CD4-positive, alpha-beta T cell (primary cell): ENCODE measurements around the gene TMEM45B. TPM values are rescaled to one million over a fixed set of nuclear protein-coding genes. Genes with fewer than 3 reads are reported as not detected.
"Not testable (repeated sequence)": the region's sequence is repeated elsewhere in the genome, so short reads cannot be mapped to it uniquely, and the experiment has no call there.

Experiments used
- ATAC-seq: fragments of 200-7000 bp; cut with Tn5 transposase; one replicate; pipeline ENCODE4 v1.10.0; 2022; ENCODE audit warnings: mild to moderate bottlenecking; ENCODE audit not compliant: poor library complexity
- CTCF ChIA-PET: fragments of 350-600 bp; sonication (Branson Sonifier 250); formaldehyde crosslinking; loops from one replicate; lab custom pipeline; 2021; ENCODE audit warnings: antibody characterized with exemption, inconsistent platforms; lab: Charles Lee
- POLR2A ChIA-PET: fragments of 350-600 bp; sonication (Branson Sonifier 250); formaldehyde crosslinking; loops from one replicate; lab custom pipeline; 2021; ENCODE audit warnings: antibody characterized with exemption, inconsistent platforms; lab: Charles Lee
- DNase-seq, 14 experiments: peaks; one replicate each; pipeline ENCODE4 v3.0.0-alpha.2; 2013 to 2020; ENCODE audit warnings: mixed read lengths in 2 of 14
- H3K27ac ChIP-seq, 2 donors: one replicate each; pipeline versions ENCODE4 v1.5.1 to v1.7.0; 2013; ENCODE audit warnings: low read length in 2 of 2, low read depth in 1 of 2, mild to moderate bottlenecking in 1 of 2
- H3K27me3 ChIP-seq, 2 experiments: 1 replicate in 1 of 2; 2 replicates in 1 of 2; pipeline versions ENCODE4 v1.6.1 to v1.7.0; 2013; ENCODE audit warnings: low read length in 2 of 2, control low read depth in 1 of 2, mild to moderate bottlenecking in 1 of 2, moderate library complexity in 1 of 2; ENCODE audit not compliant: insufficient read depth in 2 of 2, control insufficient read depth in 1 of 2
- H3K36me3 ChIP-seq: one replicate; pipeline ENCODE4 v1.6.1; 2013; ENCODE audit warnings: low read length, control low read depth; ENCODE audit not compliant: insufficient read depth
- H3K4me1 ChIP-seq: one replicate; pipeline ENCODE4 v1.6.1; 2013; ENCODE audit warnings: low read length, control low read depth; ENCODE audit not compliant: insufficient read depth
- H3K4me3 ChIP-seq: one replicate; pipeline ENCODE4 v1.5.1; 2013; ENCODE audit warnings: mild to moderate bottlenecking, low read length, moderate library complexity
- H3K9me3 ChIP-seq, 2 experiments: 1 replicate in 1 of 2; 2 replicates in 1 of 2; pipeline versions ENCODE4 v1.6.1 to v1.7.0; 2013; ENCODE audit warnings: low read length in 2 of 2, mild to moderate bottlenecking in 2 of 2, control low read depth in 1 of 2, moderate library complexity in 1 of 2; ENCODE audit not compliant: control insufficient read depth in 1 of 2, insufficient read depth in 1 of 2
- H3K27ac Mint-ChIP-seq: one replicate; pipeline ENCODE4 v1.8.0; 2020; ENCODE audit warnings: mixed read lengths
- H3K27me3 Mint-ChIP-seq: one replicate; pipeline ENCODE4 v1.8.0; 2021; ENCODE audit warnings: mixed read lengths
- H3K36me3 Mint-ChIP-seq: one replicate; pipeline ENCODE4 v1.8.0; 2021; ENCODE audit warnings: low read depth, mixed read lengths
- H3K4me1 Mint-ChIP-seq: one replicate; pipeline ENCODE4 v1.8.0; 2021; ENCODE audit warnings: low read depth, mixed read lengths
- H3K4me3 Mint-ChIP-seq: one replicate; pipeline ENCODE4 v1.8.0; 2020; ENCODE audit warnings: mild to moderate bottlenecking, mixed read lengths
- H3K9me3 Mint-ChIP-seq: one replicate; pipeline ENCODE4 v1.8.0; 2020; ENCODE audit warnings: mixed read lengths
- intact Hi-C, 2 experiments: fragments of 100-400 bp; cut with DNase I in 1 of 2; cut with micrococcal nuclease in 1 of 2; formaldehyde crosslinking; loops; one replicate each; pipeline versions ENCODE4 v1.15.1 to v1.9.0; 2023 to 2025; cut with DNase I, micrococcal nuclease
- total RNA-seq, 174 experiments: library from RNA in 2 of 174; stranded (reverse) in 2 of 174; gene quantifications; one replicate each; pipeline ENCODE4 v1.2.3 and lab custom pipeline; 2021 to 2026
- TF ChIP-seq, protein P1 (sequence below): fragments of 200-600 bp; IDR thresholded peaks from one replicate; pipeline ENCODE4 v1.8.0; 2022; ENCODE audit warnings: antibody characterized with exemption, mild to moderate bottlenecking

TMEM45B gene
- total RNA-seq, 2 experiments from 2014 or later, result 1.7 to 1.9 TPM

DNA sequence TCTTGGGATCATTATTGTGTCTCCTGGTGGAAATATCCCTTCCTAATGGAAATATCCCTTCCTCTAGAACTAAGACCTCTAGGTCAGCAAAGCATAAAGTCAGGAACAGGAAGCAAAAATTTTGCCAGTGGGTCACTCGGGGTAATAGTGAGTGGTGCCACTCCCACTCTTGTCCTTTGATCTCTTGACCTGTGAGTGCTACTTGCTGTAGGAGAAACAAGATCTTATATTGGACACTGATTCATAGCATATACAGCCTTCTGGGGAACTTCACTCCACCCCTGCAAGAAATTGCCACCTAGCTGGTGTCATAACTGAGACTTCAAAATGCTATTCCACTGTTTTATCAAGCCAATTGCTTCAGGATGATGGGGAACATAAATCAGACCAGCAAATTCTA, 44.7 kb upstream of the TMEM45B start:
- H3K36me3 Mint-ChIP-seq, result peaks cover 4% of the 10 kb centered on the region
- Histone ChIP-seq H3K4me3 (no peak overlapping the region), H3K9me3 (peaks cover 0 to 7% of the 10 kb centered on the region in 2 experiments), H3K27ac (no peak overlapping the region), H3K36me3 (no peaks in the 10 kb centered on the region), H3K27me3 (no peaks in the 10 kb centered on the region), H3K4me1 (no peaks in the 10 kb centered on the region)
- DNase-seq, result no peak
- peaks cover 6% of the 10 kb centered on the region for H3K4me1 Mint-ChIP-seq
- intact Hi-C loops, result no loop called here
- peaks cover 4% of the 10 kb centered on the region for H3K27me3 Mint-ChIP-seq
- ChIA-PET POLR2A (no interaction called here), CTCF (no interaction called here)
- no peak overlapping the region for H3K4me3 Mint-ChIP-seq
- no peak overlapping the region for H3K27ac Mint-ChIP-seq
- TF ChIP-seq, protein P1, sequence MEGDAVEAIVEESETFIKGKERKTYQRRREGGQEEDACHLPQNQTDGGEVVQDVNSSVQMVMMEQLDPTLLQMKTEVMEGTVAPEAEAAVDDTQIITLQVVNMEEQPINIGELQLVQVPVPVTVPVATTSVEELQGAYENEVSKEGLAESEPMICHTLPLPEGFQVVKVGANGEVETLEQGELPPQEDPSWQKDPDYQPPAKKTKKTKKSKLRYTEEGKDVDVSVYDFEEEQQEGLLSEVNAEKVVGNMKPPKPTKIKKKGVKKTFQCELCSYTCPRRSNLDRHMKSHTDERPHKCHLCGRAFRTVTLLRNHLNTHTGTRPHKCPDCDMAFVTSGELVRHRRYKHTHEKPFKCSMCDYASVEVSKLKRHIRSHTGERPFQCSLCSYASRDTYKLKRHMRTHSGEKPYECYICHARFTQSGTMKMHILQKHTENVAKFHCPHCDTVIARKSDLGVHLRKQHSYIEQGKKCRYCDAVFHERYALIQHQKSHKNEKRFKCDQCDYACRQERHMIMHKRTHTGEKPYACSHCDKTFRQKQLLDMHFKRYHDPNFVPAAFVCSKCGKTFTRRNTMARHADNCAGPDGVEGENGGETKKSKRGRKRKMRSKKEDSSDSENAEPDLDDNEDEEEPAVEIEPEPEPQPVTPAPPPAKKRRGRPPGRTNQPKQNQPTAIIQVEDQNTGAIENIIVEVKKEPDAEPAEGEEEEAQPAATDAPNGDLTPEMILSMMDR, result no peak
- H3K9me3 Mint-ChIP-seq, result peaks cover 5% of the 10 kb centered on the region
- no peak for ATAC-seq

DNA sequence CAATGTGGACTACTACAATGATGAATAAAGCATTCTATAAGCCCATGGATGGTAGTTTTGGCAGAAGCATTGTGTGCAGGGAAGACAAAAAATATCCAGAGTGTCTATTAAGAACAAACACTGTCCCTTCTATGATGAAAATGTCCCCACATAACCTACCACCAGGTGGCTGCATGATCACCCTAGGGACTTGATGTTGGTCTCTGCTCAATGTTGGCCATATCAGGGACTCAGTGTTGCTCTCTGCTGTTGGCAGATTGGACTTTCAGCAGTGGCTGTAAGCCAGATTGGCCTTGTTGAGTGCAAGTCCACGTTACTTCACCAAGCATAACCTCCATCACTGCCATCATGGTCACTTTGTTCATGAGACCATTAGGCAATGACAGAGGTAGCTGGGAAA, 44.2 kb upstream of the TMEM45B start:
- H3K9me3 ChIP-seq, intact Hi-C loops, H3K27ac Mint-ChIP-seq, H3K36me3 ChIP-seq, H3K27me3 ChIP-seq, ATAC-seq, H3K4me3 Mint-ChIP-seq, H3K27me3 Mint-ChIP-seq, H3K27ac ChIP-seq, H3K4me1 Mint-ChIP-seq, H3K4me3 ChIP-seq, POLR2A ChIA-PET, H3K36me3 Mint-ChIP-seq, H3K4me1 ChIP-seq, H3K9me3 Mint-ChIP-seq: not testable (repeated sequence)
- peak in 2 of 14 experiments; percentile 4 to 31 for DNase-seq
- CTCF ChIA-PET, result interaction anchor here (0.6 kb wide), 1 partner anchor 356 kb away, joined by 5 read pairs; no protein-coding TSS in a partner anchor

DNA sequence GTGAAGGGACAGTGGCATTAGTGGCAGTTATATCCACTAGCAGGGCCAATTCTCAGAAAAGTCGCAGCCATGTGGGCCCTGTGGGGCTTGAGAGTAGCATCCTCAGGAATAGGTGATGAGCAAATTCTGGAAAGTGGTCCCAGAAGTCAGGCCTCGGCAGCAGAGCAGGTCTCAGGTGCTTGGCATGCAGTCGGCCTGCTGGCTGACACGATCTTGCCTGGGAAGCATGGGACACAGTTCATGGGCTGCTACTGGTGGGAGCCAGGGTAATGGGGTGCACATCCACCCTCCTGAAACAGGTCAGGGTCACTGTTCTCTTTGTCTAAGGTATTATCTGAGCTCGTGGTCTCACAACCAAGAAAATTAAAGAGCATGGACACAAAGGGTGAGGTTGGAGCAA, 36.8 kb upstream of the TMEM45B start:
- no peaks in the 10 kb centered on the region for H3K27me3 ChIP-seq
- intact Hi-C loops, result no loop called here
- CTCF ChIA-PET, result interaction anchor here (0.6 kb wide), 1 partner anchor 83 kb away, joined by 3 read pairs; no protein-coding TSS in a partner anchor

More for the DNA sequence above, 36.8 kb upstream of the TMEM45B start:
- TF ChIP-seq, protein P1, result no peak
- no peak for DNase-seq
- POLR2A ChIA-PET, result interaction anchor here (1.1 kb wide), 1 partner anchor 75 kb away, joined by 3 read pairs; no protein-coding TSS in a partner anchor
- Mint-ChIP-seq H3K4me1 (no peaks in the 10 kb centered on the region), H3K27ac (no peak overlapping the region), H3K4me3 (no peak overlapping the region), H3K9me3 (no peaks in the 10 kb centered on the region), H3K36me3 (no peaks in the 10 kb centered on the region), H3K27me3 (no peaks in the 10 kb centered on the region)
- H3K9me3 ChIP-seq, result no peaks in the 10 kb centered on the region
- ATAC-seq, result no peak
- no peak overlapping the region for H3K4me3 ChIP-seq
- no peak overlapping the region for H3K27ac ChIP-seq
- no peaks in the 10 kb centered on the region for H3K36me3 ChIP-seq
- H3K4me1 ChIP-seq, result no peaks in the 10 kb centered on the region
